ENCODE measurements around the gene ZBP1.

ZBP1 gene

DNA sequence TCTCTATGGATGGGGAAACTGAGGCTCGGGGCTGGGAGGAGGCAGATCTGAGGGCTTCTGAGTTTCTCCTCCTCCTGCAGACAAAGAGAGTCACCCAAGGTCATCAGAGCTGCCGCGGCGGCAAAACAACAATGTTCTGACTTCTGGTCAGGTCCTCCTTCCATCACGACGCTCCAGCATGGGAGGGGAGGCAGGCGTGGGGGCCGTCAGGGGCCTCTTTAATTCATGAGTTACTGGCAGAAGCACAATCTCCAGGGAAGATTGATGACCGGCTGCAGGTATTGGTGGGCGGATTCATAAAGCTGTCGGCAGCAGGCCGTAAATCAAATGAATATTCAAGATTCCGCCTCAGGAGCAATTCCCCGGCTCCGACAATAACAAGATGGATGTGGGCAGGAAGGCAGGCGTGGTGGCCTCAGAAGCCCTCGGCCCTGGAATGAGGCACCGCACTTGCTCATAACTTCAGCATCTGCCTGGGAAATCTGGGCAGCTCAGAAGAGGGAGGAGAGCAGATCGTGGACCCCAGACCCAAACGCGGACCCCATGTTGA is 40.3 kb downstream of the ZBP1 start:
- Histone ChIP-seq H3K27me3 (ENCODE audit: insufficient read depth, low read length) (no peaks in the 10 kb centered on the region), H3K4me2 (ENCODE audit: low read length) (no peak overlapping the region), H3K27ac (ENCODE audit: low read depth, low read length) (no peak overlapping the region), H2BK120ac (ENCODE audit: insufficient read depth, low read length, poor library complexity) (no peak overlapping the region), H3K4me3 (ENCODE audit: low read depth, low read length) (no peak overlapping the region), H3K4me1 (ENCODE audit: control insufficient read depth in 1 of 2, insufficient read depth in 2 of 2, low read length in 2 of 2) (no peaks in the 10 kb centered on the region), H4K12ac (ENCODE audit: low read depth, low read length) (no peak overlapping the region), H3K9me3 (ENCODE audit: insufficient read depth, low read depth, low read length) (peaks cover 3% of the 10 kb centered on the region), H3K9ac (ENCODE audit: low read length) (no peak overlapping the region), H3K79me2 (ENCODE audit: control insufficient read depth, insufficient read depth, low read length, poor library complexity) (no peaks in the 10 kb centered on the region), H2AFZ (ENCODE audit: insufficient read depth, low read length, poor library complexity) (no peak overlapping the region), H3K23ac (ENCODE audit: low read length) (no peak overlapping the region), H2AK5ac (ENCODE audit: low read length) (no peak overlapping the region), H4K91ac (ENCODE audit: low read depth, low read length) (no peak overlapping the region), H3K18ac (ENCODE audit: low read length) (no peak overlapping the region), H2BK12ac (ENCODE audit: low read length) (no peak overlapping the region), H4K8ac (ENCODE audit: low read depth, low read length) (no peak overlapping the region), H3K14ac (ENCODE audit: low read length) (no peak overlapping the region), H3K79me1 (ENCODE audit: low read length) (no peaks in the 10 kb centered on the region), H3K36me3 (ENCODE audit: control insufficient read depth in 1 of 2, insufficient read depth in 2 of 2, low read length in 2 of 2) (no peaks in the 10 kb centered on the region), H3K4ac (ENCODE audit: low read depth, low read length) (no peak overlapping the region), H2BK5ac (ENCODE audit: low read depth, low read length, poor library complexity) (no peak overlapping the region)
- WGBS (ENCODE audit: extremely low coverage, insufficient coverage, insufficient read length), result no CpG with 5 or more reads among the region's 21 CpGs
- DNase-seq, result peak; percentile 51 to 52

DNA sequence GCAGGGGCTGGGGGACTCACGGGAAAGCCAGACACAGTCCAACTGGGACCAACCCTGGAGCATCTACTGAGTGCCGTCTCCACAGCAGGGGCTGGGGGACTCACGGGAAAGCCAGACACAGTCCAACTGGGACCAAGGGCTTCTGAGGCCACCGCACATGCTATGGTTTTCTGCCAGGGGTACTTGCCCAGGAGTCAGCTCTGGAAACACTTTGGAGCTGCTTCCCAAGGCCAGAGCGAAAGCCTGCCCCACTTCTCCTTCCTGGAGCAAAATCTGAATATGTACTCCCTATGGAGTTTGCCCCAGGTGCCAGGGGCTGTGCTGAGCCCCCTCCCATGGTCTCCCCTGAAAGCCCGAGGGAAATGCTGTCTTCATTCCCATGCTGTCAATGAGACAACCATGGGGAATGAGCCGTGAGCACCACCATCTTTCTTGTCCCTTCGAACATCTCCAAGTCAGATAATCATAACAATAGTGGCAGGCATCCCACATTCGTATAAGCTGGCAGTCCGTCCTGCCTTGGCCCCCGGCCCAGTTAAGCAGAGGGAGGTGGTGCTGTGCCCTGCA is 40.8 kb downstream of the ZBP1 start:
- Histone ChIP-seq H3K36me3 (ENCODE audit: control insufficient read depth in 1 of 2, insufficient read depth in 2 of 2, low read length in 2 of 2) (no peaks in the 10 kb centered on the region), H4K91ac (ENCODE audit: low read depth, low read length) (no peak overlapping the region), H3K9me3 (ENCODE audit: insufficient read depth, low read depth, low read length) (peaks cover 3% of the 10 kb centered on the region), H2BK12ac (ENCODE audit: low read length) (no peak overlapping the region), H3K14ac (ENCODE audit: low read length) (no peak overlapping the region), H4K8ac (ENCODE audit: low read depth, low read length) (no peak overlapping the region), H2BK120ac (ENCODE audit: insufficient read depth, low read length, poor library complexity) (no peak overlapping the region), H3K9ac (ENCODE audit: low read length) (no peak overlapping the region), H2BK5ac (ENCODE audit: low read depth, low read length, poor library complexity) (no peak overlapping the region), H3K79me2 (ENCODE audit: control insufficient read depth, insufficient read depth, low read length, poor library complexity) (no peaks in the 10 kb centered on the region), H2AFZ (ENCODE audit: insufficient read depth, low read length, poor library complexity) (no peak overlapping the region), H3K4ac (ENCODE audit: low read depth, low read length) (no peak overlapping the region), H3K4me2 (ENCODE audit: low read length) (no peak overlapping the region), H2AK5ac (ENCODE audit: low read length) (no peak overlapping the region), H3K4me3 (ENCODE audit: low read depth, low read length) (no peak overlapping the region), H3K18ac (ENCODE audit: low read length) (no peak overlapping the region), H3K79me1 (ENCODE audit: low read length) (no peaks in the 10 kb centered on the region), H4K12ac (ENCODE audit: low read depth, low read length) (no peak overlapping the region), H3K27me3 (ENCODE audit: insufficient read depth, low read length) (no peaks in the 10 kb centered on the region), H3K4me1 (ENCODE audit: control insufficient read depth in 1 of 2, insufficient read depth in 2 of 2, low read length in 2 of 2) (no peaks in the 10 kb centered on the region), H3K23ac (ENCODE audit: low read length) (no peak overlapping the region), H3K27ac (ENCODE audit: low read depth, low read length) (no peak overlapping the region)
- WGBS (ENCODE audit: extremely low coverage, insufficient coverage, insufficient read length), result no CpG with 5 or more reads among the region's 11 CpGs
- no peak for DNase-seq

DNA sequence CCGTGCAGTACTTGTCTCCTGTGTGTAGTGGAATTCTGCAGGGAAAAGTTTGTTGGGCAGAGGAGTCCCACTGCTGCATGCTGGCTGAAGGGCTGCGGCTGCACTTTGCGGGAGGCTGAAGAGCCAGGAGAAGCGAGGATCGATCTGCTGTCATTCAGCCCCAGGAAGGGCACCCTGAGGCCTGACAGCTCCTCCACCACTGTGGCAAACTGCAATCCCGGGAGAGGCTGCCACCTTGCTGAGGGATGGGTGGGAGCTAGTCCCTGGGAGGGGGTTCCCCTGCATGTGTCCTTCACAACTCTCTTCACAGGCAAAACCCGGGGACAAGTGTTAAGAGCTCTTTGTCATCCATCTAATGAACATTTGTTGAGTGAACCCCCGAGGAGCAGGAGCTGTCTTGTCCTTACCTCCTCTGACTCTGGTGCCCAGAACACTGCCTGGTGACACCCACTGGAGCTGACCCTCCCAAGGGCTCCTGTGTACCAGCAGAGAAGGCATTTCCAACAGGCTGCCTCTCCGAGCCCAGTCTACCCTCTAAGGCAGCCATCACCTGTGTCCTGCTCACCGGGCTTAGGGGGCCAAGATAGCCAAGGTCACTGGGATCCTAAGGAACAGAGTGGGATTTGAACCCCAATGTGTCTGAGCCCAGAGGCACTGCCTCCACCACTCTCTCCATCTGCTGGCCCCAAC is 41.6 kb downstream of the ZBP1 start:
- peaks cover 3% of the 10 kb centered on the region for H3K9me3 ChIP-seq (ENCODE audit: insufficient read depth, low read depth, low read length)
- no peak overlapping the region for H4K91ac ChIP-seq (ENCODE audit: low read depth, low read length)
- H2BK5ac ChIP-seq (ENCODE audit: low read depth, low read length, poor library complexity), result no peak overlapping the region
- H3K9ac ChIP-seq (ENCODE audit: low read length), result no peak overlapping the region
- H3K4me3 ChIP-seq (ENCODE audit: low read depth, low read length), result no peak overlapping the region
- H3K27ac ChIP-seq (ENCODE audit: low read depth, low read length), result no peak overlapping the region
- DNase-seq, result no peak
- H3K27me3 ChIP-seq (ENCODE audit: insufficient read depth, low read length), result no peaks in the 10 kb centered on the region
- H3K79me2 ChIP-seq (ENCODE audit: control insufficient read depth, insufficient read depth, low read length, poor library complexity), result no peaks in the 10 kb centered on the region
- H2AK5ac ChIP-seq (ENCODE audit: low read length), result no peak overlapping the region
- H3K79me1 ChIP-seq (ENCODE audit: low read length), result no peaks in the 10 kb centered on the region
- H2AFZ ChIP-seq (ENCODE audit: insufficient read depth, low read length, poor library complexity), result no peak overlapping the region
- H3K18ac ChIP-seq (ENCODE audit: low read length), result no peak overlapping the region
- no peak overlapping the region for H4K8ac ChIP-seq (ENCODE audit: low read depth, low read length)
- no peak overlapping the region for H3K23ac ChIP-seq (ENCODE audit: low read length)
- no peaks in the 10 kb centered on the region for H3K4me1 ChIP-seq (ENCODE audit: control insufficient read depth in 1 of 2, insufficient read depth in 2 of 2, low read length in 2 of 2)
- H3K14ac ChIP-seq (ENCODE audit: low read length), result no peak overlapping the region
- H3K4ac ChIP-seq (ENCODE audit: low read depth, low read length), result no peak overlapping the region
- WGBS (ENCODE audit: extremely low coverage, insufficient coverage, insufficient read length), result no CpG with 5 or more reads among the region's 10 CpGs
- no peak overlapping the region for H4K12ac ChIP-seq (ENCODE audit: low read depth, low read length)
- no peaks in the 10 kb centered on the region for H3K36me3 ChIP-seq (ENCODE audit: control insufficient read depth in 1 of 2, insufficient read depth in 2 of 2, low read length in 2 of 2)
- no peak overlapping the region for H2BK120ac ChIP-seq (ENCODE audit: insufficient read depth, low read length, poor library complexity)
- no peak overlapping the region for H2BK12ac ChIP-seq (ENCODE audit: low read length)
- no peak overlapping the region for H3K4me2 ChIP-seq (ENCODE audit: low read length)

DNA sequence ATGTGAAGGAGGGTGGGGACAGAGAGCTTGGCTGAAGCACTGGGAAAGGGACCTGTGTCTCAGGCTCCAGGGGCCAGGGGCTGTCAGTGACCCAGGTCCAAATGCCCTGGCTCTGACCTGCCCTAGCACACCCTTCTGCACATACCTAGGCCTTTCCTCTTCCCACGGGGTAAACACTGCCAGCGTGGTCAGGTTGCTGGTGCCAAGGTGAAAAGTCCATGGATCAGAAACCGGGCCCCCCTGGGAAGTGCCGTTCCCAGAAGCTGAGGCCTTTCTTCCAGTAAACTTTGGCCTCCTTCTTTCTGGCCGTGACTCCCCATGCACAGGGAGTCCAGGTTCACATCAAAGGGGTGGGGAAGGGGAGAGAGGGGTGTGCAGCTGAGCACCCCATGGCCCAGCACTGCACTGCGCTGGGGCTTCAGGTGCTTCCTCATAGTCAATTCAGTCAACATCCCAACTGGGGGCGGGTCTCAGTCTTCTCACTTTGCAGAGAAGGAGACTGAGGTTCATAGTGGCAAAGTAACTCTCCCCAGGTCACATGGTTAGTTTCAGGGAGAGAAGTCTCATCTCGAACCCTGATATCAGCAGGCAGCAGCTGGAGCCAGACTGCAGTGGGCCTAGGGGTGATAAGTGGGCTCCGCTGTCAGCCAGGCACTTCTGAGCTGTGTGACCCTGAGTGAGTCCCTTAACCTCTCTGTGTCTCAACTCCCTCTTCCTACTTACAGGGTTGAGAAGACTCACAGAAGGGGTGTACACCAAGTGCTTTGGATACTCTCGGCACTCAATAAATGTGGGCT is 42.3 kb downstream of the ZBP1 start:
- no CpG with 5 or more reads among the region's 10 CpGs for WGBS (ENCODE audit: extremely low coverage, insufficient coverage, insufficient read length)
- H2BK12ac ChIP-seq (ENCODE audit: low read length), result no peak overlapping the region
- H4K91ac ChIP-seq (ENCODE audit: low read depth, low read length), result no peak overlapping the region
- no peak overlapping the region for H4K12ac ChIP-seq (ENCODE audit: low read depth, low read length)
- H3K9ac ChIP-seq (ENCODE audit: low read length), result no peak overlapping the region
- H2AFZ ChIP-seq (ENCODE audit: insufficient read depth, low read length, poor library complexity), result no peak overlapping the region
- H3K27ac ChIP-seq (ENCODE audit: low read depth, low read length), result no peak overlapping the region
- H3K23ac ChIP-seq (ENCODE audit: low read length), result no peak overlapping the region
- no peaks in the 10 kb centered on the region for H3K79me2 ChIP-seq (ENCODE audit: control insufficient read depth, insufficient read depth, low read length, poor library complexity)
- no peak overlapping the region for H4K8ac ChIP-seq (ENCODE audit: low read depth, low read length)
- H2BK120ac ChIP-seq (ENCODE audit: insufficient read depth, low read length, poor library complexity), result no peak overlapping the region
- no peak for DNase-seq
- H2BK5ac ChIP-seq (ENCODE audit: low read depth, low read length, poor library complexity), result no peak overlapping the region
- no peaks in the 10 kb centered on the region for H3K79me1 ChIP-seq (ENCODE audit: low read length)
- H2AK5ac ChIP-seq (ENCODE audit: low read length), result no peak overlapping the region
- no peak overlapping the region for H3K18ac ChIP-seq (ENCODE audit: low read length)
- no peak overlapping the region for H3K4me3 ChIP-seq (ENCODE audit: low read depth, low read length)
- H3K4ac ChIP-seq (ENCODE audit: low read depth, low read length), result no peak overlapping the region
- H3K36me3 ChIP-seq (ENCODE audit: control insufficient read depth in 1 of 2, insufficient read depth in 2 of 2, low read length in 2 of 2), result no peaks in the 10 kb centered on the region
- no peaks in the 10 kb centered on the region for H3K4me1 ChIP-seq (ENCODE audit: control insufficient read depth in 1 of 2, insufficient read depth in 2 of 2, low read length in 2 of 2)
- no peak overlapping the region for H3K14ac ChIP-seq (ENCODE audit: low read length)
- peaks cover under 1% of the 10 kb centered on the region for H3K9me3 ChIP-seq (ENCODE audit: insufficient read depth, low read depth, low read length)
- no peak overlapping the region for H3K4me2 ChIP-seq (ENCODE audit: low read length)
- no peaks in the 10 kb centered on the region for H3K27me3 ChIP-seq (ENCODE audit: insufficient read depth, low read length)

All from trophoblast cell (in vitro differentiated cells and primary cell).